Motor neuron (in vitro differentiated cells): Measurements from ENCODE around the gene CFAP20DC. TPM values are rescaled to one million over a fixed set of nuclear protein-coding genes. Genes with fewer than 3 reads are reported as not detected.
A peak's percentile ranks its signal among the peaks of the same experiment; 100 is the strongest.
"Not testable (repeated sequence)": the region's sequence is repeated elsewhere in the genome, so short reads cannot be mapped to it uniquely, and the experiment has no call there.

Source experiments
- ATAC-seq, 8 experiments: fragments of 200-7000 bp; cut with Tn5 transposase; replicated peaks in 6 of 8; 2 replicates each; pipeline ENCODE4 v1.8.0; 2021; ENCODE audit warnings: mild to moderate bottlenecking in 8 of 8, moderate library complexity in 8 of 8
- H3K27ac ChIP-seq, 2 donors: fragments of 250-450 bp; sonication (Bioruptor Pico); 2 replicates each; pipeline ENCODE4 v1.9.0; 2021; ENCODE audit warnings: antibody characterized with exemption in 2 of 2, mild to moderate bottlenecking in 2 of 2, moderate library complexity in 1 of 2
- H3K4me1 ChIP-seq, 2 donors: fragments of 250-450 bp; sonication (Bioruptor Pico); replicated peaks in 1 of 2; 2 replicates each; pipeline ENCODE4 v1.6.1; 2021; ENCODE audit warnings: antibody characterized with exemption in 2 of 2, mild to moderate bottlenecking in 2 of 2, moderate library complexity in 1 of 2
- H3K4me3 ChIP-seq, 5 donors: fragments of 250-450 bp; sonication (Bioruptor Pico); 2 replicates each; pipeline ENCODE4 v1.9.0; 2021; ENCODE audit warnings: antibody characterized with exemption in 5 of 5, mild to moderate bottlenecking in 5 of 5, moderate library complexity in 4 of 5
- WGBS, 10 experiments: fragments of 450-650 bp; shearing (Covaris generic); methylation state at CpG; one replicate each; pipeline ENCODE4 v1.0.0; 2022; 5-methylcytosine and 5-hydroxymethylcytosine counted together
- in situ Hi-C, 9 experiments: fragments of 400-800 bp; cut with MboI; loops; one replicate each; pipeline ENCODE4 v1.15.0; 2021; ENCODE audit warnings: low sequenced_read_pairs in 9 of 9, low pct_unique_long_range_greater_than_20kb in 2 of 9; ENCODE audit not compliant: unreplicated experiment in 9 of 9
- total RNA-seq, 8 experiments: library from RNA; unstranded; fragments of 300-600 nt; gene quantifications; 2 replicates each; pipeline versions ENCODE4 v1.2.3 to v1.2.4, GENCODE V29; 2022

CFAP20DC gene
- total RNA-seq, 8 experiments from 2014 or later, result 1.1 to 8.7 (median 3.0) TPM

DNA sequence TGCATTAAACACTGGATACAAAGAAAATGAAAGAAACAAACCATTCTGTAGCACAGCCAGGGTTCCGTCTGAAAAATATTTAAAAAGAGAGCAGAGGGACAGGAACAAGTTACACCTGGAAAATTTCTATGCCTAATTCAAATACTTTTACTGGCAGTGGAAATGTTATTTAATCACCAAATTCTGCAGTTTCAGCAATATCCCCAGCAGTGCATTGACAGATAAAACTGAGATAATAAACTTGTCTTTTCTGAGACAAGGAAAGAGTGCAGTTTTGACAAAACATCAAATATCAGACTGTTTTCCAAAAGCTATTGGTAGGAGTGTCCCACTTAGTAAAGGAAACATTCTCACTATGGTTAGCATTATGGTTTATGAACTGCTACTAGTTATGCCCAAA is 209.9 kb downstream of the CFAP20DC start:
- Histone ChIP-seq H3K27ac (no peak overlapping the region), H3K4me3 (no peak overlapping the region), H3K4me1 (no peaks in the 10 kb centered on the region)
- no peak for ATAC-seq
- 86 to 100% (median 100%) methylated on average over 1 of the region's 1 CpG for WGBS, 10 experiments
- in situ Hi-C loops, result no loop called here

DNA sequence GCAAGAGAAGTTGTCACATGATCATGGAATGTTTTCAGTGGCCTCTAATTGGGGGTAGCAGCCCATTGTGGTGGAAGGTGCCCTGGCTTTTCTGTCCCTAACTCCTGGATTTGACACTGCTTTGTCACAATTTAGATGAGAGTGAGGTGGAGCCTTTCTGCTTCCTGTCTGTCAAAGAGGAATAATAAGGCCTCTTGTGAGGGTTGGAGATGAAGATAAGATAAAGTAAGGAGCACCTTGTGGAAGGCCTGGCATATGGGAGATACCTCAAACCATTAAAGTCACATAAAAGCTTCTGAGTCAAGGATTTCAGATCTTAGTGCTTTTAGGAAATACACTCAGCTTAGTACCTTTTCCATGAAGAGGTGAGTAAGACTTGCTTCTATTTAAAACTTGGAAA is 210.6 kb downstream of the CFAP20DC start:
- ATAC-seq, result no peak
- in situ Hi-C loops, result no loop called here
- Histone ChIP-seq H3K27ac (no peak overlapping the region), H3K4me1 (no peaks in the 10 kb centered on the region), H3K4me3 (no peak overlapping the region)

DNA sequence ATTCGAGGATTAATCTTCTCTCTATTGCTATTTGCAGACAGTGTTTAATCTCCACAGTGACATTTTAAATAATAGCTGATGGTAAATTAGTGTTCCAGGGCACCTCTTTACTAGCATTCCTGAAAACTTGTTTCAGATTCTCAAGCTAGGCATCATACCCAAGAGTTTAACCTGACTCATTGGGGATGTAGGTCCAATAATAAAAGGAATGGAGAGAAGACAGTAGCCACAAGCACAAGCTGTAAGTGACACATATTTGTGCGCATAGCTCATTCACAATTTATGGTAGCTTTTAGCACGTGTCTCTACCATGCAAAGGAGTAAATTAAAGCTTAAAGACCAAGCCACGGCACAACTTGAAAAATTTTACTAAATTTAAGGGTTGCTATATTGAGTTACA is 212.0 kb downstream of the CFAP20DC start:
- ATAC-seq, result peak in 1 of 8 experiments; percentile 15
- in situ Hi-C loops, result no loop called here

GRCh38 chr3:58837141-58837843 is 212.5 kb downstream of the CFAP20DC start:
- Histone ChIP-seq H3K4me1 (no peaks in the 10 kb centered on the region), H3K27ac (no peak overlapping the region), H3K4me3 (no peak overlapping the region)
- WGBS, 10 experiments, result 50 to 100% (median 85%) methylated on average over 1 to 3 of the region's 3 CpGs
- peak in 2 of 8 experiments; percentile 75 to 88 for ATAC-seq
- in situ Hi-C loops, result no loop called here

More for the DNA sequence above, 212.0 kb downstream of the CFAP20DC start:
- Histone ChIP-seq H3K4me1 (no peaks in the 10 kb centered on the region), H3K4me3 (no peak overlapping the region), H3K27ac (no peak overlapping the region)
- WGBS, 10 experiments, result 47 to 100% (median 90%) methylated on average over 2 to 4 of the region's 4 CpGs; no CpG with 5 or more reads in 1 of the 10 experiments

GRCh38 chr3:58835086-58835485 is 214.7 kb downstream of the CFAP20DC start:
- peaks cover 3 to 5% of the 10 kb centered on the region in 2 donors for H3K4me1 ChIP-seq
- whole genome bisulfite sequencing, 10 experiments, result 0 to 100% (median 80%) methylated on average over 1 to 3 of the region's 3 CpGs; no CpG with 5 or more reads in 3 of the 10 experiments
- in situ Hi-C loops, result no loop called here
- H3K27ac ChIP-seq, result no peak overlapping the region
- H3K4me3 ChIP-seq, result no peak overlapping the region
- peak in 4 of 8 experiments; percentile 36 to 71 (median 69) for ATAC-seq

DNA sequence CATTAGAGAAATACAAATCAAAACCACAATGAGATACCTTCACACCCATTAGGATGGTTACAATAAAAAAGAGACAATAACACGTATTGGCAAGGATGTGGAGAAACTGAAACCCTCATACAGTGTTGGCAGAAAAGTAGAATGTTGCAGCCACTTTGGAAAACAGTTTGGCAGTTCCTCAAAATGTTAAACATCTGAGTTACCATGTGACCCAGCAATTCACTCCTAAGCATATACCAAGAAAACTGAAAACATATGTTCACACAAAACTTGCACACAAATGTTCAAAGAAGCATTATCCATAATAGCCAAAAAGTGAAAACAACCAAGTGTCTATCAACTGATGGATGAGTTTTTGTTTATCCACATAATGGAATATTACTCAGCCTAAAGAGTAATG is 216.3 kb downstream of the CFAP20DC start:
- no peak overlapping the region for H3K4me3 ChIP-seq
- WGBS, 10 experiments, result 0 to 93% (median 67%) methylated on average over 1 of the region's 1 CpG; no CpG with 5 or more reads in 1 of the 10 experiments
- no peak for ATAC-seq
- no peak overlapping the region for H3K27ac ChIP-seq
- H3K4me1 ChIP-seq, result peaks cover 8 to 11% of the 10 kb centered on the region in 2 donors
- in situ Hi-C loops, result no loop called here

GRCh38 chr3:58829321-58830000 is 220.4 kb downstream of the CFAP20DC start:
- Histone ChIP-seq H3K4me3 (no peak overlapping the region), H3K27ac (no peak overlapping the region), H3K4me1 (peaks cover 10 to 15% of the 10 kb centered on the region in 2 donors)
- peak in 5 of 8 experiments; percentile 85 to 99 (median 94) for ATAC-seq
- in situ Hi-C loops, result no loop called here
- 39 to 97% (median 57%) methylated on average over 2 to 4 of the region's 4 CpGs; no CpG with 5 or more reads in 2 of the 10 experiments for WGBS, 10 experiments

- Histone ChIP-seq H3K4me3 (no peak overlapping the region), H3K27ac (no peak overlapping the region), H3K4me1 (peaks cover 5 to 9% of the 10 kb centered on the region in 2 donors)
- no peak for ATAC-seq
- in situ Hi-C loops, result no loop called here
- 40 to 80% (median 54%) methylated on average over 1 of the region's 1 CpG; no CpG with 5 or more reads in 4 of the 10 experiments for whole genome bisulfite sequencing, 10 experiments
Observed at GRCh38 chr3:58824777-58825176, 225.0 kb downstream of the CFAP20DC start.

GRCh38 chr3:58824285-58824684 is 225.5 kb downstream of the CFAP20DC start:
- 0 to 36% (median 16%) methylated on average over 2 to 7 of the region's 7 CpGs for WGBS, 10 experiments
- peaks cover 4% of the 10 kb centered on the region in 2 donors for H3K4me1 ChIP-seq
- no peak overlapping the region for H3K27ac ChIP-seq
- ATAC-seq, result peak; percentile 63 to 87 (median 72)
- no peak overlapping the region for H3K4me3 ChIP-seq
- in situ Hi-C loops, result no loop called here

- peaks cover 9 to 15% of the 10 kb centered on the region in 2 donors for H3K4me1 ChIP-seq
- ATAC-seq, H3K4me3 ChIP-seq, H3K27ac ChIP-seq, in situ Hi-C loops: not testable (repeated sequence)
- whole genome bisulfite sequencing, 10 experiments, result 50 to 87% methylated on average over 2 to 7 of the region's 26 CpGs; no CpG with 5 or more reads in 8 of the 10 experiments
Observed at GRCh38 chr3:58806551-58807244, 243.1 kb downstream of the CFAP20DC start.

DNA sequence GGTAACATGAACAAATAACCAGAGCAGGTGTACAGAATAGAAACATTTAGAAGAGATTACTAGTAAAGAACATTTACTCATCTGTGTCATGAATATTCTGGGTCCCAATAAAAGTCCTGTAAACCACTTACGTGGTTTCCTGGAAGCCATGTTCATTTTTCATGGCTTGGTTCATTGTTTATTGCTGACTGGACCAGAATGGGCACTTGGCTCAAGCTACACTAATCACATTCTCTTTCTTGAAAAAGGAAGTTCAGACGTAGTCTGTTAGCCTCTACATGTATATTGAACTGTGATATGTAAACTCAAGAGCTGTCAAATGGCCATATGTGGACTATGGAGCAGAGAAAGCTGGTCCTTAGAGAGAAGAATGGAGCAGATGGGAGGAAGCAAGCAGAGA is 244.9 kb downstream of the CFAP20DC start:
- ATAC-seq, result no peak

DNA sequence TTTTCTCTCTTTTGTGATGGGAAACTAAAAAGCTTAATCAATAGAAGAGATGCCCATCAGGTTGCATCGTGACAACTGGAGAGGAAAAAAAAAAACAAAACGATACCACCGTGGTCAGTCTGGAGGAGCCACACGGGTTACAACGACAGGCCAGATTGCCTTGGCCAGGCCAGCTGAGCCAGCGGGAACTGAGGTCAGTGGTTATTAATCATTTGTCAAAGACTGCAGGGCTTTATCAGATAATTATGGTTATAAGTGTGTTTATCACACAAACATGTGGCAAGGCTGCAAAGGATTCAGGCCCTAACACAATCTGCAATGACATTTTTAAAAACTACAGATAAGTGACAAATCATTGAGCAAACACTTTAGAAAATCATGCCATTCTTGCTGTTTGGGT is 248.3 kb downstream of the CFAP20DC start:
- WGBS, 10 experiments, result 18 to 74% (median 47%) methylated on average over 4 to 6 of the region's 6 CpGs; no CpG with 5 or more reads in 2 of the 10 experiments
- no peak overlapping the region for H3K4me3 ChIP-seq
- in situ Hi-C loops, result no loop called here
- ATAC-seq, result peak in 5 of 8 experiments; percentile 74 to 95 (median 90)
- H3K4me1 ChIP-seq, result peaks cover 18 to 27% of the 10 kb centered on the region in 2 donors
- H3K27ac ChIP-seq, result peak overlapping the region in 1 of 2 donors; percentile 9

More for the DNA sequence above, 244.9 kb downstream of the CFAP20DC start:
- Histone ChIP-seq H3K4me3 (no peak overlapping the region), H3K4me1 (peaks cover 17 to 27% of the 10 kb centered on the region in 2 donors), H3K27ac (no peak overlapping the region)
- in situ Hi-C loops, result no loop called here
- WGBS, 10 experiments, result 27 to 86% (median 78%) methylated on average over 1 to 2 of the region's 2 CpGs; no CpG with 5 or more reads in 3 of the 10 experiments

DNA sequence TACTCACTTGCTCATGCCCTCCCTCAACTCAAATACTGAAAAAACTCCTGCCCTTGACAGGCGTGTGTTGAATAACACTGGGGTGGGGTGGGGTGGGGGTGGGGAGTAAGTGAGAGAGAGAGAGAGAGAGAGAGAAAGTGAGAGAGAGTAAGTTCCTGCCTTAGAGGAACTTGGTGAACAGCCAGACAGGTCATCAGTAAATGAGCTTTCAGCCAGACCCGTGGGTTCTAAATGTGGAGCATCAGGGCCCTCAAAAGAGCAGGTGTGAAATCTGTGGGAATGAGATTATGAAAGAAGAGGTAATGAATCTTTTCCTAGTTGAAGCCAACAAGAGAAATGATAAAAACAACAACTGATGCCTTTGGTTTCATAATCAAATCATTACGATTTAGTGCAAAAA is 248.9 kb downstream of the CFAP20DC start:
- ATAC-seq, result peak in 2 of 8 experiments; percentile 24 to 27
- no peak overlapping the region for H3K4me3 ChIP-seq
- peak overlapping the region in 1 of 2 donors; percentile 9 for H3K27ac ChIP-seq
- peaks cover 18 to 27% of the 10 kb centered on the region in 2 donors for H3K4me1 ChIP-seq
- WGBS, 10 experiments, result 13 to 100% (median 75%) methylated on average over 1 to 3 of the region's 3 CpGs; no CpG with 5 or more reads in 1 of the 10 experiments
- in situ Hi-C loops, result no loop called here
